Astrocyte of the cerebellum (primary cell): ENCODE measurements around the gene OSBPL10.

Source experiments
- DNase-seq: peaks from one replicate; pipeline ENCODE4 v3.0.0-alpha.2; 2011; ENCODE audit warnings: low read depth
- H3K4me3 ChIP-seq: 2 replicates; pipeline ENCODE4 v1.5.1; 2011; ENCODE audit warnings: mild to moderate bottlenecking, low read depth, low read length, moderate library complexity
- CTCF ChIP-seq: IDR thresholded peaks from 2 replicates; pipeline ENCODE4 v1.5.1; 2012; ENCODE audit warnings: low read length, low read depth, moderate library complexity, mild to moderate bottlenecking; ENCODE audit errors: missing control alignments
- in situ Hi-C: cut with HindIII; loops from 2 replicates; pipeline ENCODE4 v1.10.0; 2017; ENCODE audit warnings: low sequenced_read_pairs

OSBPL10 gene

GRCh38 chr3:31687020-31687802, 293.9 kb downstream of the OSBPL10 start:
- TF ChIP-seq CTCF = peak; percentile 7
- H3K4me3 ChIP-seq = no peak overlapping the region
- in situ Hi-C loops = no loop called here
- DNase-seq = no peak

- TF ChIP-seq CTCF = no peak
- no peak overlapping the region for H3K4me3 ChIP-seq
- in situ Hi-C loops = no loop called here
- DNase-seq = no peak
Measured at GRCh38 chr3:31680072-31680870, 300.8 kb downstream of the OSBPL10 start.

GRCh38 chr3:31676556-31676955, 304.5 kb downstream of the OSBPL10 start:
- H3K4me3 ChIP-seq = no peak overlapping the region
- in situ Hi-C loops = no loop called here
- TF ChIP-seq CTCF = no peak
- no peak for DNase-seq

GRCh38 chr3:31673950-31674349, 307.1 kb downstream of the OSBPL10 start:
- no peak for DNase-seq
- TF ChIP-seq CTCF = no peak
- H3K4me3 ChIP-seq = no peak overlapping the region
- in situ Hi-C loops = no loop called here

- in situ Hi-C loops = no loop called here
- no peak overlapping the region for H3K4me3 ChIP-seq
- no peak for DNase-seq
- no peak for TF ChIP-seq CTCF
Measured at GRCh38 chr3:31671976-31672375, 309.1 kb downstream of the OSBPL10 start.

- DNase-seq = no peak
- no peak for TF ChIP-seq CTCF
- in situ Hi-C loops = no loop called here
- no peak overlapping the region for H3K4me3 ChIP-seq
Measured at GRCh38 chr3:31671451-31671850, 309.6 kb downstream of the OSBPL10 start.
